ENCODE data around the gene CFAP161.

GRCh38 chr15:81191701-81192100, 57.6 kb downstream of the CFAP161 start:
- TF ChIP-seq THAP7 (CRISPR knock-in tag; IDR thresholded peaks at IDR 0.05) (no peak), CEBPB (IDR thresholded peaks at IDR 0.05; ENCODE audit: borderline replicate concordance, low read depth, low read length) (no peak), POLR2A (IDR thresholded peaks at IDR 0.05; ENCODE audit: insufficient read depth in 1 of 2, low read depth in 2 of 2, low read length in 2 of 2) (no peak), MEIS1 (CRISPR knock-in tag; IDR thresholded peaks at IDR 0.05; ENCODE audit: borderline replicate concordance) (no peak), KLF15 (CRISPR knock-in tag; IDR thresholded peaks at IDR 0.05; ENCODE audit: borderline replicate concordance) (no peak), CTCF (CRISPR knock-in tag; IDR thresholded peaks at IDR 0.05) (no peak), NCOA2 (CRISPR knock-in tag; IDR thresholded peaks at IDR 0.05) (no peak), ZNF10 (CRISPR knock-in tag; IDR thresholded peaks at IDR 0.05; ENCODE audit: borderline replicate concordance, low read depth) (no peak)

Data from HepG2 (cell line).